GM18508 (cell line): ENCODE data around the gene RPL13A.

ENCODE experiments used
- ATAC-seq: cut with Tn5 transposase; IDR thresholded peaks from one replicate; pipeline ENCODE4 v1.9.1; 2021; ENCODE audit warnings: moderate number of reproducible peaks; ENCODE audit not compliant: insufficient read depth, unreplicated experiment

RPL13A gene

GRCh38 chr19:49538643-49539042 is 51.2 kb downstream of the RPL13A start:
- no peak for ATAC-seq

- no peak for ATAC-seq
These were observed 52.0 kb downstream of the RPL13A start for GRCh38 chr19:49539192-49539952.
